Breast epithelium (tissue), 3 donors: ENCODE data around the gene SPRED2.

Experiments used
- POLR2AphosphoS5 ChIP-seq, 3 donors: sonication (generic); formaldehyde crosslinking; IDR thresholded peaks; one replicate each; pipeline ENCODE4 v1.6.1; 2017; ENCODE audit warnings: antibody characterized with exemption in 3 of 3
- TF ChIP-seq, protein P1 (sequence below), 3 donors: fragments of 450-650 bp; IDR thresholded peaks; one replicate each; pipeline ENCODE4 v1.5.1; 2016 to 2017; ENCODE audit warnings: antibody characterized with exemption in 3 of 3, mild to moderate bottlenecking in 3 of 3, moderate library complexity in 3 of 3

DNA sequence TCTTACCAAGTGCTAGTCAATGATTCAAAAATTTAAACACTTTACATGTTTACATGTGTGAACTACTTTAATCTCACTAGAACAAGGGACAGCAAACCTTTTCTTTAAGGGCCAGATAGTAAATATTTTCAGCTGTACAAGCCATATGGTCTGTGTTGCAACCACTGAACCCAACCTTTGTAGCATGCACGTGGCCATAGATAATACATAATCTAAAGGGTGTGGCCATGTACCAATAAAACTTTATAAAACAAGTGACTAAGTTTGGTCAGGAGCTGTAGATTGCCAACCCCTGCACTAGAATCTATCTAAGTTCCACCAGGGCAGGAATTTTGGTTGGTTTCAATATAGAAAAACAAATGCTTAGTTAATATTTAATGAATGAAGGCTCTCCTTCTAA is 18.4 kb upstream of the SPRED2 start:
- TF ChIP-seq, protein P1, sequence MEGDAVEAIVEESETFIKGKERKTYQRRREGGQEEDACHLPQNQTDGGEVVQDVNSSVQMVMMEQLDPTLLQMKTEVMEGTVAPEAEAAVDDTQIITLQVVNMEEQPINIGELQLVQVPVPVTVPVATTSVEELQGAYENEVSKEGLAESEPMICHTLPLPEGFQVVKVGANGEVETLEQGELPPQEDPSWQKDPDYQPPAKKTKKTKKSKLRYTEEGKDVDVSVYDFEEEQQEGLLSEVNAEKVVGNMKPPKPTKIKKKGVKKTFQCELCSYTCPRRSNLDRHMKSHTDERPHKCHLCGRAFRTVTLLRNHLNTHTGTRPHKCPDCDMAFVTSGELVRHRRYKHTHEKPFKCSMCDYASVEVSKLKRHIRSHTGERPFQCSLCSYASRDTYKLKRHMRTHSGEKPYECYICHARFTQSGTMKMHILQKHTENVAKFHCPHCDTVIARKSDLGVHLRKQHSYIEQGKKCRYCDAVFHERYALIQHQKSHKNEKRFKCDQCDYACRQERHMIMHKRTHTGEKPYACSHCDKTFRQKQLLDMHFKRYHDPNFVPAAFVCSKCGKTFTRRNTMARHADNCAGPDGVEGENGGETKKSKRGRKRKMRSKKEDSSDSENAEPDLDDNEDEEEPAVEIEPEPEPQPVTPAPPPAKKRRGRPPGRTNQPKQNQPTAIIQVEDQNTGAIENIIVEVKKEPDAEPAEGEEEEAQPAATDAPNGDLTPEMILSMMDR (IDR thresholded peaks at IDR 0.05): no peak
- TF ChIP-seq POLR2AphosphoS5 (IDR thresholded peaks at IDR 0.05): no peak
